Measurements from ENCODE around the gene UGT8.
"Not testable (repeated sequence)": the region's sequence is repeated elsewhere in the genome, so short reads cannot be mapped to it uniquely, and the experiment has no call there.

The UGT8 gene

GRCh38 chr4:114598191-114599121, at the start of gene UGT8:
Gene UGT8, plus strand, starts transcription at chr4:114598807. Its CDS starts 24,074 bp downstream, at chr4:114622881.
- DNase-seq = peak; percentile 57

- no peak for DNase-seq
These were observed 49.0 kb upstream of the UGT8 start for GRCh38 chr4:114549638-114550037.

- no peak for DNase-seq
These were observed 40.1 kb upstream of the UGT8 start for GRCh38 chr4:114558446-114559020.

- no peak for DNase-seq
These were observed 37.0 kb upstream of the UGT8 start for GRCh38 chr4:114561590-114561989.

- DNase-seq = no peak
These were observed 36.3 kb upstream of the UGT8 start for GRCh38 chr4:114562176-114562904.

- no peak for DNase-seq
These were observed 34.9 kb upstream of the UGT8 start for GRCh38 chr4:114563536-114564315.

- no peak for DNase-seq
These were observed 21.2 kb upstream of the UGT8 start for GRCh38 chr4:114577386-114577785.

GRCh38 chr4:114582621-114583020, 16.0 kb upstream of the UGT8 start:
- DNase-seq = no peak

- DNase-seq = no peak
These were observed 10.3 kb upstream of the UGT8 start for GRCh38 chr4:114588305-114588704.

- DNase-seq = not testable (repeated sequence)
These were observed 8.2 kb upstream of the UGT8 start for GRCh38 chr4:114590360-114590759.

- DNase-seq = no peak
These were observed 5.1 kb upstream of the UGT8 start for GRCh38 chr4:114593526-114593925.

- DNase-seq = no peak
These were observed 3.4 kb upstream of the UGT8 start for GRCh38 chr4:114595207-114595606.

- no peak for DNase-seq
These were observed 2.7 kb upstream of the UGT8 start for GRCh38 chr4:114595921-114596320.

GRCh38 chr4:114597410-114598115, 1.0 kb upstream of the UGT8 start:
- DNase-seq = no peak

- no peak for DNase-seq
These were observed 760 bp downstream of the UGT8 start for GRCh38 chr4:114599231-114599902.

- DNase-seq = no peak
These were observed 1.4 kb downstream of the UGT8 start for GRCh38 chr4:114599903-114600552.

GRCh38 chr4:114600672-114601071, 2.1 kb downstream of the UGT8 start:
- no peak for DNase-seq

GRCh38 chr4:114601304-114602052, 2.9 kb downstream of the UGT8 start:
- DNase-seq = no peak

GRCh38 chr4:114603497-114603896, 4.9 kb downstream of the UGT8 start:
- no peak for DNase-seq

GRCh38 chr4:114606245-114606644, 7.6 kb downstream of the UGT8 start:
- no peak for DNase-seq
